GM12801 (cell line): ENCODE data around the gene CACNB4.

Experiments
- TF ChIP-seq, protein P1 (sequence below): IDR thresholded peaks from one replicate; pipeline ENCODE4 v1.5.1; 2011; ENCODE audit warnings: control low read depth; ENCODE audit not compliant: insufficient read length; ENCODE audit errors: extremely low read depth

The CACNB4 gene

DNA sequence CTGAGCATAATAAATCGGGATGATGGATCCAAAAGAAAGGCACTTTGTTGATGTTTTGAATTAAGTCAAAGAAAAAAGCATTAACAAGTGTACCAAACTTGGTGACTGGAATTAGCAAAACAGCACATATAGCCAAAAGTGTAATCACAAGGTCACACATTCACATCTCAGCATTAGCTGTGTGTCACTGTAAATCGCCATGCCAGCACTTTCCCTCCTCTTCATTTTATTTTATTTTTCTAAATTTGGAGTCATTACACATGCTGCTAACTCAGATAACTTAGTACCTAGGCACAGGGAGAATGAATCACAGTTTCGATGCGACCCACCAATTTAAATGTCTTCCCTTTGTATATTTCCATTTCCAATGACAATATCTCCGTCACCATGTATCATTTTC, 111.4 kb downstream of the CACNB4 start:
- TF ChIP-seq, protein P1, sequence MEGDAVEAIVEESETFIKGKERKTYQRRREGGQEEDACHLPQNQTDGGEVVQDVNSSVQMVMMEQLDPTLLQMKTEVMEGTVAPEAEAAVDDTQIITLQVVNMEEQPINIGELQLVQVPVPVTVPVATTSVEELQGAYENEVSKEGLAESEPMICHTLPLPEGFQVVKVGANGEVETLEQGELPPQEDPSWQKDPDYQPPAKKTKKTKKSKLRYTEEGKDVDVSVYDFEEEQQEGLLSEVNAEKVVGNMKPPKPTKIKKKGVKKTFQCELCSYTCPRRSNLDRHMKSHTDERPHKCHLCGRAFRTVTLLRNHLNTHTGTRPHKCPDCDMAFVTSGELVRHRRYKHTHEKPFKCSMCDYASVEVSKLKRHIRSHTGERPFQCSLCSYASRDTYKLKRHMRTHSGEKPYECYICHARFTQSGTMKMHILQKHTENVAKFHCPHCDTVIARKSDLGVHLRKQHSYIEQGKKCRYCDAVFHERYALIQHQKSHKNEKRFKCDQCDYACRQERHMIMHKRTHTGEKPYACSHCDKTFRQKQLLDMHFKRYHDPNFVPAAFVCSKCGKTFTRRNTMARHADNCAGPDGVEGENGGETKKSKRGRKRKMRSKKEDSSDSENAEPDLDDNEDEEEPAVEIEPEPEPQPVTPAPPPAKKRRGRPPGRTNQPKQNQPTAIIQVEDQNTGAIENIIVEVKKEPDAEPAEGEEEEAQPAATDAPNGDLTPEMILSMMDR: no peak

DNA sequence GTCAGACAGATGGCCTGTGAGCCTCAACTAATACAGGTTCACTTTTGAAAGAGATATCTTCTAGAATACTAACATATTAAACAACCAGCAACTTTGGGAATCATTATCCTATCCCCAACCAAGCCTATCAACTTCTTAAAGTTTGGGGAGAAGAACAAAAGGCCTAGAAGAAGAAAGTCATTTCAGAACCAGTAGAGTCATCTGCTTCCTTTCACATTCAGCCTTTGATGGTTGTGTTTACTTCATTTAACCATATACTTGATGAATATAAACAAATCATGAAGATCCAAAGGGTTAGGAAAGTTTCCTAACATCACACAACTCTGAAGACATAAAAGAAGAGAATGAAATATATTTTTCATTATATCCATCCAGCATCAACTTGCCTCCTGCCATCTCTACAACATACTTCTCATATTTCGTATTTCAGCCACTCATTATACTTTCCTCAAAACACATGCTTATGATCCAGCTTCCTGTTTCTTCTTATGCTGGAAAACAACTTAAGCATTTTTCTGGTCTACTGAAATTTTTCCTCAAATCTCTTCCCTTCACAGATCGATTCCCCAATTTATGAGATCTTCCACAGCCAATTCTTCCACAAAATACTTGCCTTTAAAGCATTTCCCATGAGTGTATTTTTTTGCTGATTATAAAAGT, 114.3 kb downstream of the CACNB4 start:
- TF ChIP-seq, protein P1: no peak

DNA sequence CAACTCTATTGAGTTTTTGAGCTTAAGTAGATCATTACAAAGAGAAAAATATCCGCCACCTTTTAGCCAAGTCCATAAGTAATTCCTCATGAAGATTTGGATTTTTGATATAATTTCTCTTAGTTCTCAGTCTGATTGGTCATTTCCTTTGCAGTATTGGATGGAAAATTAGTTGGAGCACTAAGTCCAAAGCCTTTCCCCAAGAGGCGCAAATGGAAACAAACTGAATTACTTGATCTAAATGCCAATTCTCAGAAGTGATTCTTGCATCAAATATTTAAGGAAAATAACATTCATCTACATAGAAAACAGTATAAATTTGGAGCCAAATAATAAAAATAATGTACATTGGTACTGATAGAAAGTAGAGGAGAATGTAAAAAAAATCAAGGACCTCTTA, 115.6 kb downstream of the CACNB4 start:
- TF ChIP-seq, protein P1: no peak

DNA sequence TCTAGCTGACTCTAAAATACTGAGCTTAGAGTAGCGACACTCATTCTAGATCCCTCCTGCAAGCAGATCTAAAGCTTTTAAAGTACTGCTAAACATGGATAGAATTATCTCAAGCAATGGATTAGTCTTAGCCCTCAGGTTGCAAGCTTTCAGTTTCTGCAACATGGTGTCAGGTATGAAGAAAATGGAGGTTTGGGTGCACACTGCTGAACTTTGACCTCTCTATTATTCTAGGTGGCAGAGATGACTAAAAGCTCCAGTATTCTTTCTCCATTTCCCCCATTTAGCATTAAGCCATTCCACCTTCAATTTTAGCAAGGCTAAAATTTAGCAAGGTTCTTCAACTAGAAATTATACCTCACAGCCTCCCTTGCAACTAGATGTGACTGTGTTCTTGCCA, 117.0 kb downstream of the CACNB4 start:
- TF ChIP-seq, protein P1: no peak

DNA sequence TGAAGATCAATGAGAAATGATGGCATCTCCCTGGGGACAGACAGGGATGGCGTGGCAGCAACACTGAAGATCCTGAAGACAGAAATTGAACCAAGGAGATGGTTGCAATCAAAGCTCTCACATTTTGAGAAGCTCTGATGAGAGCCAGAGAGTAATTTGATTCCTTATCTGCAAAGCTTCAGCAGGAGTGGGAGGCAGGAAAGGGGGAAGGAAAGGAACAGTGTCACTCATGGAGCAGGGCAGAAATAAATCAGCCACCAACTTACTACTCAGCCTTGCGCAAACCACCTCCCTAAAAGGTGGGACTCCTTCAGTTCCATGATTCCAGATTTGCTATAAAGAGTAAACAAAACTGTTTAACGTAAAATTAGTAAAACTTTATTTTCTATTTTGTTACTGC, 119.2 kb downstream of the CACNB4 start:
- TF ChIP-seq, protein P1: no peak

DNA sequence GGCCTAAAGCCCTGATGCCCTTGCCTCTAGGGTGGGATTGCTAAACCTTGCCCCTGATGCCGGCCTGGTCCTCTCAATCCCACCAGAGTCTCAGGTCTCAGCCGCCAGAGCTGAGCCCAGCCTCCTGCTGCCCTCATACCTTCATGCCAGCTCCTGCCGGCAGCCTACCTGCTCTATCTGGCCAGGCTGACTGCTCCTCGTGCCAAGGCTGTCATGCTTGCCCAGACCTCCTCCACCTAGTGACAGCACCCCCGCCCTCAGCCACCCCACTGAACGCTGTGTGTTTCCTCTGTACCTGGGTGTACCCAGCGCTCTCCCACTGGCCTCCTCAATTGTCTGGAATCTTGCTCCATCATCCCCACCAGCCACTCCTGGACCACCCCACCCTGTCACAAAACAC, 120.1 kb downstream of the CACNB4 start:
- TF ChIP-seq, protein P1: no peak

DNA sequence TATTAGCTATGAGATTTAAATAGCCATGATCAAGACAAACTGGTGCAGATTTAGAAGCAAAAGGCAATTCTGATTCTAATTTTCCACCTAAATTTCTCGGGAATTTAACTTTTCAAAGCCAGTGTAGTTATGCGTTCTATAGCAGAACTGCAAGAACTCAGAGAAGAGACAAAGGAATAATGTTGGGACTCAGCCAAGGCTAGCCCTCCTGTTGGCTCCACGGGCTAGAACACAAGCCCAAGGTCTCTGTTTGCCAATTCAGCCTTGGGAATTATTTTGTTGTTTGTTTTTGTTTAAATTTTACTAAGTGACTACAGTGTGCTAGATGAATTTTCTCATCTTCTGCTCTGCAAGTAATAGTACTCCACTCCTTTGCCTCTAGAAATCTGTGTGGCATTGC, 121.2 kb downstream of the CACNB4 start:
- TF ChIP-seq, protein P1: no peak
